Fibroblast of peridontal ligament (primary cell): ENCODE data around the gene VAV3.

Experiments
- DNase-seq: peaks from one replicate; pipeline ENCODE4 v3.0.0-alpha.2; 2010; ENCODE audit errors: extremely low read depth

Gene VAV3

GRCh38 chr1:107647012-107647411, 318.0 kb downstream of the VAV3 start:
- no peak for DNase-seq

DNA sequence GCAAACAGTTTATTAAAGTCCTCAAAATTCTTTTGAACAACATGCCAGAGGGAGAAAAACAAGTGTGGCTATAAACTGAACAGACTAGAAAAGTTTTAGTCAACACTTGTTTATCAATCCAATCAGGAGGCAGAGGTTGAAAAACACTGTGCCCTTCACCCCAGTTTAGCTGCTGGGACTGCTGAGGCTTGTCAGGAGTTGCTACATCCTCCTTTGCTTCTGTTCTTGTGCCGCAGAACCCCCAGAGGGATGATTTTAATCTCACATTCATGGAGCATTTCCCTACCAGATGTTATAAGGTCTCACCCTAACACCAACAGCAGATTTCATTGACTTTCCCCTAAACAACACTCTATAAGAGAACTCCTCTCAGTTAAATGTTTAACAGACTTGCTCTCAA, 321.2 kb downstream of the VAV3 start:
- no peak for DNase-seq

DNA sequence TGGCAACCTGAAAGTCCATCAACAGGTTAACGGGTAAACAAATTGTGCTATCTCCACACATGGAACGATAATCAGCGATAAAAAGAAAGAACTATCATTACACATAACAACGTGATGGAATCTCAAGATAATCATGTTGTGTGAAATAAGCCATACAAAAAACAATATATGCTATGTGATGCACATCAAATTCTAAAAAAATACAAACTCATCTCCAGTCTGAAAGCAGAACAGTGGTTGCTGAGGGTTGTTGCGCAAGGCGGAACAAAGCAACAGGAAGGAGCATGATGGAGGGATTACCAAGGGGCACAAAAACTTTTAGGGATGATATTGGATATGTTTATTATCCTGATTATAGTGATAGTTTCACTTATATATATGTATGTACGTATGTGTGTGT, 324.8 kb downstream of the VAV3 start:
- no peak for DNase-seq

DNA sequence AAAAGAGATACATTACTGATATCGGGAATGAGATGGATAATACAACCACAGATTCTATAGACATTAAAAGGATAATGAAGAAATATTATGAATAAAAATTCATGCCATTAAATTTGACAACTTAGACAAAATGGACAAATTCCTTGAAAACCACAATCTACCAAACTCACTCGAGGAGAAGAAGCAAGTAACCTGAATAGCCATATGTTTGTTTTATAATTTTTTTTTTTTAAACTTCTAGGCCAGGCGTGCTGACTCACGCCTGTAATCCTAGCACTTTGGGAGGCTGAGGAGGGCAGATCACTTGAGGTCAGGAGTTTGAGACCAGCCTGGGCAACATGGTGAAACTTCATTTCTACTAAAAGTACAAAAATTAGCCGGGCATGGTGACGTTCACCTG, 327.9 kb downstream of the VAV3 start:
- no peak for DNase-seq

GRCh38 chr1:107633596-107633995, 331.4 kb downstream of the VAV3 start:
- no peak for DNase-seq

DNA sequence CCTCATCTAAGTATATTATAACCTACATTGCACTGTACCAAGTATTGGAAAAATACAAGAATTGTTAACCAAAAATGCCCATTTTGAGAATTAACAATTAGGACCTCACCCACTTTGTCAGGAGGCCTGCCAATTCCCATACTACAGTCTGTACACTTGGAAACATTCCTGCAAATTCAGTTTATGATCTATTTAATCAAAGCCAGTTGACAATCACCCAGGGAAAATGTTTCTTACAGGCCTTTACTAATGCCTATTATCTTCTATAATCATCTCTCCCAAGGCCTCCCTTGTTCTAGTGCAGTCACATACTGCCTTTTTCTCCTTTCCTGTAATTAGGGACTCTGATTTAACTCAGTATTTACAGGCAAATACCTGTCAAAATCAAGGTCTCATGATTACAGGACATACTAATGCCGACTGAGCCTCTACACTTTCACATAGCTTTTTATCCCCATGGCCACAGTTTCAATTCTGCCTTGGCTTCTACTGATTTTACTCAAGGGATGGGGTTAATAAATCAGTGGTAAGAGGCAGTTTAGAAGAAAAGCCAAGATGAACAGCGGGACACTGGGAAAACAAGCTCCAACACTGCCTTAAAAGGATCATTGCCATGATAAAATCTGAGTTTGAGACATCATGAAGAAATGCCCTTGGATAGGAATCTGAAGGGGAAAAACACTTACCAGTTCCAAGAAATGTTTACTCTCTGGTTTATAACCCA, 338.7 kb downstream of the VAV3 start:
- DNase-seq = peak; percentile 8

GRCh38 chr1:107625405-107626029, 339.5 kb downstream of the VAV3 start:
- no peak for DNase-seq

- no peak for DNase-seq
These were observed 341.5 kb downstream of the VAV3 start for GRCh38 chr1:107623431-107623830.

DNA sequence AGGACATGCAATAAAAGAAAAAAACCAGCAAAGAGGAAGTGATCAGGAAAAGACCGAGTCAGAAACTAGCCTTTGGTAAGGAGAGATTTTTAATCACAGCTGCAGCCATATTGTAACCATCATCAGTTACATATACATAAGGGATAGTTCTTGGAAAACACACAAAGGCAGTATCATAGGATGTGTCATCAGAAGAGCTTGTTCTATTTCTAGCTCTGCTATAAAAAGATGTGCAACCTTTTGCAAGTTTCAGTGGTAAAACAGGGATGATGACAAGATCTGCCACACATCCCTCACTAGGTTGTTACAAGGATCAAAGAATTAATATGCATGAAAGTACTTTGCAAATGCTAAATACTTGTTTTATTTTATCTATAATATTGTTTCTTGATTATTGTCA, 342.0 kb downstream of the VAV3 start:
- DNase-seq = peak; percentile 24

DNA sequence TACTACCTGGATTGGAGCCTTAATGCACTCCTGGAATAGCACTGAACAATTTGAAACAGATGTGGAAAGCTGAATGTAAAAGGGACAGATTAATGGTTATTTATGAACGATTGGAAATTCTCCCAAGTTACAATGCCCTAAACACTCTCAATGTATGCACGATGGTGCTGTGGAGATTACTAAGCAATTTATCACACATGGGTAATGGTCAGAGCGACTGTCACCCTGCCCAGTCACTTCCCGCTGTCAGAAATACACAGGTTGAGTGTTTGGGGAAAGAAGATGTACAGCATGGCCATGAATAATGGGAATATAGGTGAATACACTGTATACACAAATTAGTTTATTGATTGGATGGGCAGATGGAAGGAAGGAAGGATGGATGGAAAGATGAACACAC, 342.4 kb downstream of the VAV3 start:
- no peak for DNase-seq

- no peak for DNase-seq
These were observed 344.2 kb downstream of the VAV3 start for GRCh38 chr1:107620753-107621152.

DNA sequence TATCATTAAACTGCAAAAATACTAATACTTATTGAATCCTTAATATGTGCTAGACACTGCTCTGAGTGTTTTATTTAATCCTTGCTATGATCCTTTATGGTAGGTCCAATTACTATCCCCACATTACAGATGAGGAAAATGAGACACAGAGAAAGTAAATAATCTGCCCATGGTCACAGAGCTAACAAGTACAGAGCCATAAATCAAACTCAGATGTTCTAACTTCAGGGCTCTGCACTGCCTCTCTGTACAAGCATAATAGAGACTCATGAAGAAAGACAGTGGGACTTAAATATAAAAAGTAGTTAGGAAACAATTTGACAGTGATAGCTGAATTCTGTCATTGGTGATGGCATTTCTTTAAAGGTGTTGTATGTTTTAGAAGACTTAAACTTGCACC, 346.4 kb downstream of the VAV3 start:
- no peak for DNase-seq

- DNase-seq = no peak
These were observed 347.1 kb downstream of the VAV3 start for GRCh38 chr1:107617921-107618320.

DNA sequence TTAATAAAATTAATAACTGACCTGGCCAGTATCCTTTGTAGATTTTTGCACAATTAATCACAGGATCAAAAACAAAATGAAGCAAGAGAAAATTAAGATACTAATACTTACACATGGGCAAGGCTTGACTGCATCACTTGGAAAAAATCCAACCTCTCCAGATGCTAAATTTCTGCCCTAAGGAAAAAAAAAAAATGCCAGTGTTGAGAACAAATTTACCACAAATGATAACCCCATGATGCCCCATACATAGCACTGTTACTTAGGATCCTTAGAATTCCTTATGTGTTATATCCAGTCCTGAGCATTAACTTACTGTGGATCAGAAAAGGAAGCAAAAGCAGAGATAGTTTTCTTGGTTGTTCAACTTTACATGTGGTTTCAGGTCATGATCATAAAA, 347.5 kb downstream of the VAV3 start:
- no peak for DNase-seq

DNA sequence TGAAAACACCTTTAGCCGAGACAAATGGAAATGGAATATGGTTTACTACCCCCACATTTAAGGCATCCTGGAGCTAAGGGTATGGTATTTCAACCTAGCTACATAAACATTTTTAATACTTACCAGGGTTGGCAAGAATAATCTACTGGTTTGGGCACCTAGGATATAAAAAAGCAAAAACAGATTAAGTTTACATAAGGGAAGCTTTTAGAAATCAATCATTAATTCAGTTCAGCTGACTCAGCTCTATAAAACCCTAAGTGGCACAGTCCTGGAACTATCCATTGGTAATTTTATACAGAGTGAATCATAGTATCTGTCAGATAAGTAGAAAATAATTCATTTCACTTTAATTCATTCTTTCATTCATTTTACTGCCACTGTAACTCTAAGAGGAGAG, 355.2 kb downstream of the VAV3 start:
- DNase-seq = no peak

- DNase-seq = no peak
These were observed 360.2 kb downstream of the VAV3 start for GRCh38 chr1:107604825-107605224.

DNA sequence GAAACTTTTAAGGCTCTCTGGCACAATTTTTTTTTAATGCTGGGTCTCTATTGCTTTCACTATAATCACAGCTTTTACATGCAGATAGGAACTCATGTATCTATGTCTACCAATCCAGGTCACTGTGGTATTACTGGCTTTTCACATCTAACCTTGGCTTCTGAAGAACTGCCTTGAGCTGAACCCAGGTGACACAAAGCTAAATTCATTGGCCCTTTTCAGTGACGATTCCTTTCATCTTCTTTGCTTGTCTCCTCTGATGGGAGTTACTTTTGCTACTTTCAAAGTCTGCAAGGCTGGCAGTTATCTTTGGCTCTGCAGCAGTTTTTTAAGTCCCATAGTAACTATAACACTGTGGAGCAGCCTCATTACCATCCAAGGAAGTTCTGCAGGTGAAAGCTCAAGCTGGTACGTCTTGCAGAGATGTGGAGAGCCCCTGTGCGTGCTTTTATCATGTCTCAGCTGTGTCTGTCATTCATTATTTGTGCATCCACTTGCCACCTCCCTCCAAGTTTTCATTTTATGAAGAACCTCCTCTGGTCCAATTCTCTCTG, 364.3 kb downstream of the VAV3 start:
- no peak for DNase-seq

- DNase-seq = no peak
These were observed 365.8 kb downstream of the VAV3 start for GRCh38 chr1:107599220-107599619.

- no peak for DNase-seq
These were observed 367.7 kb downstream of the VAV3 start for GRCh38 chr1:107597290-107597689.

DNA sequence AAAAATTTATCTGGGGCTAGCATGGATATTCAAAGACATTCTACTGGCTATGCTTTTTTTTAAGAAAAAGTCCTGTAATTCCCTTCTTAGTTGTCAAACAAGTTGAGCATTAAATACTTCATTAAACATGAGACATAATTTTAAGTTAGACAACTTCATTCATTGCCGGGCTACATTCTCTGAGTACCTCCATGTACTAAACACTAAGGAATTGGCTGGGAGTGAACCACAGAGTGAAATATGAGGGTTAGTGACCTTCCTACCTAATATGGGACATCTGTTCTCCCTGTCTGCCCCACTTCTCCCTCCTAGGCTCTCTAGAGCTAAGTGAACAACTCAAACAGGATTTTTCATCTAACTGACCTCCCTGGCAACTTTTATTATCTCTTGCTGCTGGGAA, 370.4 kb downstream of the VAV3 start:
- DNase-seq = no peak

- DNase-seq = no peak
These were observed 371.3 kb downstream of the VAV3 start for GRCh38 chr1:107593501-107594209.

DNA sequence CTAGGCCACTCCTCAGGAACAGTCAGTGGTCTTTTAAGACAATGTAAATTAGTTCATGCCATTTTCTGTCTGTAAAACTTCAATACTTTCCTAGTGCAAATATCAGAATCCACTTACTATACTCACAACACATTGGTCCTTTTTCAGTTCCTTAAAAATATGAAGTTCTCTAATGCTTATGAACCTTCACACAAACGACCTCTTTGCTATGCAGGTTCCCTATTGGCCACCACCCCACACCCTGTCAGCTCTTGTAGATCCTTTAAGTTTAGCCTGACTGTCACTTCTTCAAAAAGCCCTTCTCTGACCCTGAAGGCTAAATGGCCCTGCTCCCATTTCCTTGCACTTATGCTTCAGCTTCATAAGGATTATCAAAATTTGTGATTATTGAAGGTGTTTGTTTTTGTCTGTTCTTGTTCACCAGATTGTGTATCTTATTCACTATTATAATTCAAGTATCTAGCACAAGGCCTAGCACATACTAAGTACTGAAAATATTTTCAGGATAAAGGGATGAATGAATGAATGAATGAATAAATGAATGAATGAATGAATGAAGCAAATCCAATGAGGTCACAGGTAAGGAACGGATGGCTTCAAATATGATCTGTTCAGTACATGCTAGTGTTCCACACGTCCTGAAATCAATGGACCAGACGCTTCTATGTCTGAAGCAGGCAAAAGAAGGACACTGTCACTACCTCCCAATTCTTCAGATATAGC, 373.9 kb downstream of the VAV3 start:
- DNase-seq = no peak
